Natural killer cell (primary cell): Measurements from ENCODE around the gene NAT14. TPM values are rescaled to one million over a fixed set of nuclear protein-coding genes. Genes with fewer than 3 reads are reported as not detected.

Experiments used
- ATAC-seq, 3 donors: fragments of 150-1000 bp in 2 of 3; fragments of 200-7000 bp in 1 of 3; cut with Tn5 transposase; 1 replicate in 1 of 3; 2 replicates in 2 of 3; pipeline ENCODE4 v1.10.0; 2021; ENCODE audit warnings: mild to moderate bottlenecking in 2 of 3, moderate library complexity in 2 of 3
- DNase-seq, 2 donors: peaks; one replicate each; pipeline versions ENCODE4 v3.0.0 to v3.0.0-alpha.2; 2013 to 2021; ENCODE audit warnings: mixed read lengths in 1 of 2
- H3K27ac ChIP-seq: one replicate; pipeline ENCODE4 v1.5.1; 2013; ENCODE audit warnings: mild to moderate bottlenecking, low read length
- H3K27me3 ChIP-seq: one replicate; pipeline ENCODE4 v1.6.1; 2013; ENCODE audit warnings: low read length; ENCODE audit not compliant: control insufficient read depth, insufficient read depth
- H3K36me3 ChIP-seq: one replicate; pipeline ENCODE4 v1.6.1; 2013; ENCODE audit warnings: low read length; ENCODE audit not compliant: control insufficient read depth, insufficient read depth
- H3K4me1 ChIP-seq: one replicate; pipeline ENCODE4 v1.6.1; 2013; ENCODE audit warnings: low read length; ENCODE audit not compliant: control insufficient read depth, insufficient read depth
- H3K4me3 ChIP-seq: one replicate; pipeline ENCODE4 v1.5.1; 2013; ENCODE audit warnings: low read length
- H3K9me3 ChIP-seq: one replicate; pipeline ENCODE4 v1.6.1; 2013; ENCODE audit warnings: low read length; ENCODE audit not compliant: control insufficient read depth, insufficient read depth
- H3K27ac Mint-ChIP-seq, 2 donors: one replicate each; pipeline ENCODE4 v1.8.0; 2022; ENCODE audit warnings: mild to moderate bottlenecking in 2 of 2, mixed read lengths in 2 of 2, moderate library complexity in 1 of 2
- H3K27me3 Mint-ChIP-seq, 2 donors: one replicate each; pipeline ENCODE4 v1.8.0; 2022; ENCODE audit warnings: low read depth in 2 of 2, mixed read lengths in 2 of 2
- H3K36me3 Mint-ChIP-seq: one replicate; pipeline ENCODE4 v1.8.0; 2022; ENCODE audit warnings: mixed read lengths
- H3K4me1 Mint-ChIP-seq, 2 donors: one replicate each; pipeline ENCODE4 v1.8.0; 2022; ENCODE audit warnings: mixed read lengths in 2 of 2
- H3K4me3 Mint-ChIP-seq: one replicate; pipeline ENCODE4 v1.8.0; 2022; ENCODE audit warnings: mild to moderate bottlenecking, moderate library complexity, mixed read lengths
- H3K9me3 Mint-ChIP-seq, 2 donors: one replicate each; pipeline ENCODE4 v1.8.0; 2022; ENCODE audit warnings: mixed read lengths in 2 of 2
- CTCF ChIP-seq: fragments of 200-600 bp; IDR thresholded peaks from one replicate; pipeline ENCODE4 v1.8.0; 2022; ENCODE audit warnings: antibody characterized with exemption
- WGBS: methylation state at CpG from one replicate; pipeline ENCODE4 v1.1.7; 2013; ENCODE audit warnings: missing lambda C conversion rate; ENCODE audit not compliant: insufficient coverage; 5-methylcytosine and 5-hydroxymethylcytosine counted together
- intact Hi-C: fragments of 100-400 bp; cut with micrococcal nuclease; formaldehyde crosslinking; loops from one replicate; pipeline ENCODE4 v1.14.2; 2022
- total RNA-seq, 4 donors: library from RNA; stranded (reverse); fragments of 120-200 nt in 1 of 4; gene quantifications; one replicate each; pipeline versions ENCODE4 v1.2.3 to v1.2.4, GENCODE V29; 2013 to 2022

NAT14 gene
- total RNA-seq, 3 donors from 2014 or later (not counting 1 experiment from before 2014, with no cell fraction given): 8.7 to 12.5 (median 8.8) TPM

GRCh38 chr19:55481148-55481793, 3.7 kb upstream of the NAT14 start:
- intact Hi-C loops: no loop called here
- Histone ChIP-seq H3K36me3 (peaks cover 5% of the 10 kb centered on the region), H3K4me1 (peaks cover 36% of the 10 kb centered on the region), H3K27ac (no peak overlapping the region), H3K27me3 (no peaks in the 10 kb centered on the region), H3K9me3 (no peaks in the 10 kb centered on the region), H3K4me3 (no peak overlapping the region)
- DNase-seq (no peak), ATAC-seq (no peak)
- H3K9me3 Mint-ChIP-seq: no peaks in the 10 kb centered on the region
- no peak overlapping the region for H3K27ac Mint-ChIP-seq
- H3K4me1 Mint-ChIP-seq: peaks cover 31 to 37% of the 10 kb centered on the region in 2 donors
- H3K27me3 Mint-ChIP-seq: peaks cover 0 to 2% of the 10 kb centered on the region in 2 donors
- H3K36me3 Mint-ChIP-seq: no peaks in the 10 kb centered on the region
- no peak overlapping the region for H3K4me3 Mint-ChIP-seq
- 97% methylated on average over 52 of the region's 52 CpGs for WGBS
- TF ChIP-seq CTCF: no peak

- no peaks in the 10 kb centered on the region for H3K36me3 Mint-ChIP-seq
- peaks cover 31 to 37% of the 10 kb centered on the region in 2 donors for H3K4me1 Mint-ChIP-seq
- peaks cover 5% of the 10 kb centered on the region for H3K36me3 ChIP-seq
- H3K9me3 ChIP-seq: no peaks in the 10 kb centered on the region
- no peaks in the 10 kb centered on the region for H3K27me3 ChIP-seq
- intact Hi-C loops: no loop called here
- no peak overlapping the region for H3K4me3 ChIP-seq
- H3K27me3 Mint-ChIP-seq: peaks cover 0 to 2% of the 10 kb centered on the region in 2 donors
- ATAC-seq: no peak
- no peak for TF ChIP-seq CTCF
- no peak for DNase-seq
- no peak overlapping the region for H3K27ac ChIP-seq
- H3K9me3 Mint-ChIP-seq: no peaks in the 10 kb centered on the region
- WGBS: 96% methylated on average over 40 of the region's 40 CpGs
- H3K27ac Mint-ChIP-seq: no peak overlapping the region
- no peak overlapping the region for H3K4me3 Mint-ChIP-seq
- H3K4me1 ChIP-seq: peaks cover 35% of the 10 kb centered on the region
These were observed 3.2 kb upstream of the NAT14 start for GRCh38 chr19:55481794-55482155.

- H3K27me3 Mint-ChIP-seq: peaks cover 0 to 2% of the 10 kb centered on the region in 2 donors
- H3K4me3 Mint-ChIP-seq: no peak overlapping the region
- Histone ChIP-seq H3K4me1 (peaks cover 29% of the 10 kb centered on the region), H3K36me3 (peaks cover 5% of the 10 kb centered on the region), H3K9me3 (no peaks in the 10 kb centered on the region), H3K27ac (no peak overlapping the region), H3K27me3 (no peaks in the 10 kb centered on the region), H3K4me3 (no peak overlapping the region)
- intact Hi-C loops: no loop called here
- TF ChIP-seq CTCF: no peak
- no peak for ATAC-seq
- H3K9me3 Mint-ChIP-seq: no peaks in the 10 kb centered on the region
- H3K27ac Mint-ChIP-seq: no peak overlapping the region
- peaks cover 27 to 32% of the 10 kb centered on the region in 2 donors for H3K4me1 Mint-ChIP-seq
- WGBS: 97% methylated on average over 83 of the region's 83 CpGs
- no peaks in the 10 kb centered on the region for H3K36me3 Mint-ChIP-seq
- DNase-seq: no peak
These were observed 2.6 kb upstream of the NAT14 start for GRCh38 chr19:55482156-55482961.
